Neural cell (in vitro differentiated cells): ENCODE data around the gene OSTC. TPM values are rescaled to one million over a fixed set of nuclear protein-coding genes. Genes with fewer than 3 reads are reported as not detected.

Source experiments
- H2AFZ ChIP-seq: fragments of 200-600, 300-800 bp; sonication (generic), shearing (Covaris generic); 2 replicates; pipeline ENCODE4 v1.6.0; 2014; ENCODE audit warnings: low read depth, mild to moderate bottlenecking, antibody characterized with exemption, low read length, moderate library complexity
- H3F3A ChIP-seq: fragments of 200-600 bp; shearing (Covaris generic); 2 replicates; pipeline ENCODE4 v1.6.1; 2016; ENCODE audit warnings: mild to moderate bottlenecking, moderate library complexity, mixed read lengths, antibody characterized with exemption, low read length; ENCODE audit not compliant: insufficient read depth, poor library complexity, severe bottlenecking
- H3K27ac ChIP-seq: fragments of 200-600, 300-800 bp; sonication (generic), shearing (Covaris generic); 2 replicates; pipeline ENCODE4 v1.5.1; 2014; ENCODE audit warnings: mild to moderate bottlenecking, low read length, moderate library complexity
- H3K27me3 ChIP-seq: fragments of 300-800, 200-600 bp; sonication (generic), shearing (Covaris generic); 2 replicates; pipeline ENCODE4 v1.6.0; 2014; ENCODE audit warnings: mild to moderate bottlenecking, low read depth, low read length, moderate library complexity; ENCODE audit not compliant: insufficient read depth
- H3K36me3 ChIP-seq: fragments of 300-800, 200-600 bp; sonication (generic), shearing (Covaris generic); 2 replicates; pipeline ENCODE4 v1.5.1; 2014; ENCODE audit warnings: mild to moderate bottlenecking, antibody characterized with exemption, low read length, moderate library complexity; ENCODE audit not compliant: insufficient read depth
- H3K4me2 ChIP-seq: fragments of 300-800, 200-600 bp; sonication (generic), shearing (Covaris generic); 2 replicates; pipeline ENCODE4 v1.6.0; 2014; ENCODE audit warnings: mild to moderate bottlenecking, low read length
- H3K4me3 ChIP-seq: fragments of 300-800, 200-600 bp; sonication (generic), shearing (Covaris generic); 2 replicates; pipeline ENCODE4 v1.5.1; 2014; ENCODE audit warnings: mild to moderate bottlenecking, low read length, moderate library complexity
- H3K79me2 ChIP-seq: fragments of 200-600 bp; shearing (Covaris generic); replicated peaks from 2 replicates; pipeline ENCODE4 v1.6.0; 2014; ENCODE audit warnings: mild to moderate bottlenecking, low read length, moderate library complexity; ENCODE audit not compliant: insufficient read depth
- H3K9ac ChIP-seq: fragments of 300-800, 200-600 bp; sonication (generic), shearing (Covaris generic); 2 replicates; pipeline ENCODE4 v1.6.1; 2016; ENCODE audit warnings: mild to moderate bottlenecking, low read length, mixed read lengths
- H3K9me2 ChIP-seq: fragments of 200-600 bp; shearing (Covaris generic); 2 replicates; pipeline ENCODE4 v1.6.1; 2016; ENCODE audit warnings: mild to moderate bottlenecking, low read length, mixed read lengths; ENCODE audit not compliant: insufficient read depth
- H3K9me3 ChIP-seq: fragments of 200-600, 300-800 bp; sonication (generic), shearing (Covaris generic); 2 replicates; pipeline ENCODE4 v1.6.1; 2016; ENCODE audit warnings: mild to moderate bottlenecking, mixed run types, low read length, moderate library complexity, mixed read lengths
- H4K20me1 ChIP-seq: fragments of 200-600 bp; shearing (Covaris generic); 2 replicates; pipeline ENCODE4 v1.6.1; 2016; ENCODE audit warnings: mild to moderate bottlenecking, mixed run types; ENCODE audit not compliant: insufficient read depth
- EP300 ChIP-seq: fragments of 450-650 bp; conservative IDR thresholded peaks from 2 replicates; pipeline ENCODE4 v1.6.1; 2014; ENCODE audit warnings: antibody characterized with exemption, mild to moderate bottlenecking, moderate library complexity; ENCODE audit not compliant: poor library complexity, severe bottlenecking
- EZH2 ChIP-seq: fragments of 200-600, 300-800 bp; shearing (Covaris generic), sonication (generic); IDR thresholded peaks from 2 replicates; pipeline ENCODE4 v1.6.1; 2014; ENCODE audit warnings: antibody characterized with exemption, low read length, borderline replicate concordance, mild to moderate bottlenecking; ENCODE audit not compliant: insufficient read depth, poor library complexity, severe bottlenecking
- MXI1 ChIP-seq: fragments of 450-650 bp; conservative IDR thresholded peaks from 2 replicates; pipeline ENCODE4 v1.6.1; 2014; ENCODE audit warnings: antibody characterized with exemption, mild to moderate bottlenecking; ENCODE audit not compliant: poor library complexity, severe bottlenecking
- POLR2AphosphoS5 ChIP-seq: IDR thresholded peaks from 2 replicates; pipeline ENCODE4 v1.6.1; 2012
- RAD21 ChIP-seq: fragments of 450-650 bp; conservative IDR thresholded peaks from 2 replicates; pipeline ENCODE4 v1.6.1; 2014; ENCODE audit warnings: antibody characterized with exemption, mild to moderate bottlenecking, moderate library complexity
- SMC3 ChIP-seq: fragments of 450-650 bp; conservative IDR thresholded peaks from 2 replicates; pipeline ENCODE4 v1.6.1; 2014; ENCODE audit warnings: antibody characterized with exemption, mild to moderate bottlenecking, moderate library complexity; ENCODE audit not compliant: poor library complexity
- TAF1 ChIP-seq: IDR thresholded peaks from 2 replicates; pipeline ENCODE4 v1.6.1; 2012; ENCODE audit warnings: low read depth
- polyA plus RNA-seq: library from polyadenylated mRNA; depleted of rRNA; stranded (reverse); fragments of >200 nt; gene quantifications from 2 replicates; pipeline ENCODE4 v1.2.3, GENCODE V29; 2014
- TF ChIP-seq, protein P1 (sequence below): fragments of 450-650 bp; IDR thresholded peaks from 2 replicates; pipeline ENCODE4 v1.5.1; 2014; ENCODE audit warnings: antibody characterized with exemption, mild to moderate bottlenecking, moderate library complexity; ENCODE audit not compliant: poor library complexity, severe bottlenecking
- TF ChIP-seq, protein P2 (sequence below): IDR thresholded peaks from 2 replicates; pipeline ENCODE4 v1.6.1; 2012; ENCODE audit warnings: borderline replicate concordance

Gene OSTC
- polyA plus RNA-seq, 1 donor from 2014 or later: 128 TPM

DNA sequence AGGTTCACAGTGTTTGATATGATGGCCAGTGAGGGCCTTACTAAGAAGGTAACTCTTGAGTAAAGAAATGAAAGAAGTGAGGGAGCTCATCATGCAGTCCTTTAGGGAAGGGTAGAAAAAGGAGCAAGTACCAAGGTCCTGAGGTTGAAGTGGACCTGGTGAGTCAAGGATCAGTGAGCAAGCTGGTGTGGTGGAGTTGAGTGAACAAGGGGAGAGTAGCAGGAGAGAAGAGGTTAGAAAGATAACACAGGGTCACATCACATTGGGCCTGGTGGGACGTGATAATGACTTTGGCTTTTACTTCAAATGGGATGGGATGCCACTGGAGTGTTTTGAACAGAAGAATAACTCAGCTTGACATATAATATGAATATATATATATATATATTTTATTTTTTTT lies 44.7 kb downstream of the OSTC start:
- Histone ChIP-seq H3K27ac (no peak overlapping the region), H3F3A (no peaks in the 10 kb centered on the region), H2AFZ (no peak overlapping the region), H3K4me3 (no peak overlapping the region), H4K20me1 (no peaks in the 10 kb centered on the region), H3K36me3 (no peaks in the 10 kb centered on the region), H3K4me2 (no peak overlapping the region), H3K9me2 (no peaks in the 10 kb centered on the region), H3K79me2 (no peaks in the 10 kb centered on the region), H3K27me3 (no peaks in the 10 kb centered on the region), H3K9ac (no peak overlapping the region), H3K9me3 (no peaks in the 10 kb centered on the region)
- TF ChIP-seq, protein P1, sequence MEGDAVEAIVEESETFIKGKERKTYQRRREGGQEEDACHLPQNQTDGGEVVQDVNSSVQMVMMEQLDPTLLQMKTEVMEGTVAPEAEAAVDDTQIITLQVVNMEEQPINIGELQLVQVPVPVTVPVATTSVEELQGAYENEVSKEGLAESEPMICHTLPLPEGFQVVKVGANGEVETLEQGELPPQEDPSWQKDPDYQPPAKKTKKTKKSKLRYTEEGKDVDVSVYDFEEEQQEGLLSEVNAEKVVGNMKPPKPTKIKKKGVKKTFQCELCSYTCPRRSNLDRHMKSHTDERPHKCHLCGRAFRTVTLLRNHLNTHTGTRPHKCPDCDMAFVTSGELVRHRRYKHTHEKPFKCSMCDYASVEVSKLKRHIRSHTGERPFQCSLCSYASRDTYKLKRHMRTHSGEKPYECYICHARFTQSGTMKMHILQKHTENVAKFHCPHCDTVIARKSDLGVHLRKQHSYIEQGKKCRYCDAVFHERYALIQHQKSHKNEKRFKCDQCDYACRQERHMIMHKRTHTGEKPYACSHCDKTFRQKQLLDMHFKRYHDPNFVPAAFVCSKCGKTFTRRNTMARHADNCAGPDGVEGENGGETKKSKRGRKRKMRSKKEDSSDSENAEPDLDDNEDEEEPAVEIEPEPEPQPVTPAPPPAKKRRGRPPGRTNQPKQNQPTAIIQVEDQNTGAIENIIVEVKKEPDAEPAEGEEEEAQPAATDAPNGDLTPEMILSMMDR: no peak
- TF ChIP-seq MXI1 (no peak), SMC3 (no peak), POLR2AphosphoS5 (no peak), TAF1 (no peak), RAD21 (no peak), EP300 (no peak), EZH2 (no peak)
- TF ChIP-seq, protein P2, sequence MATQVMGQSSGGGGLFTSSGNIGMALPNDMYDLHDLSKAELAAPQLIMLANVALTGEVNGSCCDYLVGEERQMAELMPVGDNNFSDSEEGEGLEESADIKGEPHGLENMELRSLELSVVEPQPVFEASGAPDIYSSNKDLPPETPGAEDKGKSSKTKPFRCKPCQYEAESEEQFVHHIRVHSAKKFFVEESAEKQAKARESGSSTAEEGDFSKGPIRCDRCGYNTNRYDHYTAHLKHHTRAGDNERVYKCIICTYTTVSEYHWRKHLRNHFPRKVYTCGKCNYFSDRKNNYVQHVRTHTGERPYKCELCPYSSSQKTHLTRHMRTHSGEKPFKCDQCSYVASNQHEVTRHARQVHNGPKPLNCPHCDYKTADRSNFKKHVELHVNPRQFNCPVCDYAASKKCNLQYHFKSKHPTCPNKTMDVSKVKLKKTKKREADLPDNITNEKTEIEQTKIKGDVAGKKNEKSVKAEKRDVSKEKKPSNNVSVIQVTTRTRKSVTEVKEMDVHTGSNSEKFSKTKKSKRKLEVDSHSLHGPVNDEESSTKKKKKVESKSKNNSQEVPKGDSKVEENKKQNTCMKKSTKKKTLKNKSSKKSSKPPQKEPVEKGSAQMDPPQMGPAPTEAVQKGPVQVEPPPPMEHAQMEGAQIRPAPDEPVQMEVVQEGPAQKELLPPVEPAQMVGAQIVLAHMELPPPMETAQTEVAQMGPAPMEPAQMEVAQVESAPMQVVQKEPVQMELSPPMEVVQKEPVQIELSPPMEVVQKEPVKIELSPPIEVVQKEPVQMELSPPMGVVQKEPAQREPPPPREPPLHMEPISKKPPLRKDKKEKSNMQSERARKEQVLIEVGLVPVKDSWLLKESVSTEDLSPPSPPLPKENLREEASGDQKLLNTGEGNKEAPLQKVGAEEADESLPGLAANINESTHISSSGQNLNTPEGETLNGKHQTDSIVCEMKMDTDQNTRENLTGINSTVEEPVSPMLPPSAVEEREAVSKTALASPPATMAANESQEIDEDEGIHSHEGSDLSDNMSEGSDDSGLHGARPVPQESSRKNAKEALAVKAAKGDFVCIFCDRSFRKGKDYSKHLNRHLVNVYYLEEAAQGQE: no peak

DNA sequence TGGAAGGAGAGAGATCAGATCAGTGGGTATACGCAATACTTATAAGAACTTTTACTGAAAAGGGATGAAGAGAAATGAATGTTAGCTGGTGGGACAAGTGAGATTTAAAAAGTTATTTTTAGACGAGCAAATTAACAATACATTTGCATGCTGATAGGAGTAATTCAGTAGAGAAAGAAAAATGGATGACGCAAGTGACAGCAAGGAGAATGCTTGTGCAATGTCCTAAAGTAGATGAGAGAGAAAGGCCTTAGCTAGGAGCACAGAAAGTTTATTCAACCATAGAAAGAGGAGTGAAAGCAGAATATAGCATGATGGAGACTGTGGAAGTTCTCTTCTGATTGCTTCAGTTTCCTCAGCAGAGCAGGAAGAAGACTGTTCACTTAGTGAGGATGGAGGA lies 45.8 kb downstream of the OSTC start:
- no peak overlapping the region for H3K4me3 ChIP-seq
- no peak for TF ChIP-seq MXI1
- no peak for TF ChIP-seq SMC3
- no peak for TF ChIP-seq EZH2
- no peak for TF ChIP-seq EP300
- TF ChIP-seq, protein P2: no peak
- no peak for TF ChIP-seq TAF1
- TF ChIP-seq POLR2AphosphoS5: no peak
- TF ChIP-seq, protein P1: no peak
- no peak for TF ChIP-seq RAD21
- no peaks in the 10 kb centered on the region for H3F3A ChIP-seq
- H3K9me2 ChIP-seq: no peaks in the 10 kb centered on the region
- H3K36me3 ChIP-seq: no peaks in the 10 kb centered on the region
- no peaks in the 10 kb centered on the region for H3K9me3 ChIP-seq
- H3K4me2 ChIP-seq: no peak overlapping the region
- H2AFZ ChIP-seq: no peak overlapping the region
- H3K27ac ChIP-seq: no peak overlapping the region
- H3K79me2 ChIP-seq: no peaks in the 10 kb centered on the region
- H3K27me3 ChIP-seq: no peaks in the 10 kb centered on the region
- no peak overlapping the region for H3K9ac ChIP-seq
- no peaks in the 10 kb centered on the region for H4K20me1 ChIP-seq
